ENCODE data around the gene ATP10A.

DNA sequence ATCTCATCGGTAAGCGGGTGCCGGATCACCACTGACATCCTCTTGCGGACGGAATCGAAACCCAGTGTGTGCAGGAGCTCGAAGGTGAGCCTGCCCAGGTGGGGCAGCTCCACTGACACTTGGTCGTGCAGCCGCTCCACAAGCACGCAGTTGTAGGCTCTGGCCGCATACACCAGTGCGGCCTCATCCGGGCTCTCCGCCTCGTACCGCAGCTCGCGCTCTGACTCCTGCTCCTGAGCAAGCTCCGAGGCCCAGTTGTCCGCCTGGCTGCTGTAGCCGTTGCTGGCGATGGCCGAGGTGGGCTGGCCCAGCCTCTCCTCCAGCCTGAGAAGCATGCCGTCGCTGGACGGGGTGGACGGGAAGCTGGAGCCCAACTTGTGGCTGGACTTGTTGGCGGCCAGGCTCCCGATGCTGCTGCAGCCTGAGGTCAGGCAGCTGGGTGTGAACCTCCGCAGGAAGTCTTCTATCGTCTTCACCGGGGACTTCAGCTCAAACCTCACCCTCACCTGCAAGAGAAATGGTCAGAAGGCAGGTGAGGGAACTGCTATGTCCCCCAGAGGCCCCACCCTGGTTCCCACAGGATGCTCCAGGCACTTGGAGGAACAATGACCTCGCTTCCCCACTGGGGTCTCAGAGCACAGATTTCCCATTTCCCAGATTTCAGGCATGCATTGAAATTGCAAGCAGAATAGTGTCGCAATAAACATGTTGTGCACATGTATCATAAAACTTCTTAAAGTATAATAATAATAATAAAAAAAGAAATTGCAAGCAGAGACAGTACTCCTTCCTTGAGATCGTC is 149.2 kb downstream of the ATP10A start:
- TF ChIP-seq, protein P1, sequence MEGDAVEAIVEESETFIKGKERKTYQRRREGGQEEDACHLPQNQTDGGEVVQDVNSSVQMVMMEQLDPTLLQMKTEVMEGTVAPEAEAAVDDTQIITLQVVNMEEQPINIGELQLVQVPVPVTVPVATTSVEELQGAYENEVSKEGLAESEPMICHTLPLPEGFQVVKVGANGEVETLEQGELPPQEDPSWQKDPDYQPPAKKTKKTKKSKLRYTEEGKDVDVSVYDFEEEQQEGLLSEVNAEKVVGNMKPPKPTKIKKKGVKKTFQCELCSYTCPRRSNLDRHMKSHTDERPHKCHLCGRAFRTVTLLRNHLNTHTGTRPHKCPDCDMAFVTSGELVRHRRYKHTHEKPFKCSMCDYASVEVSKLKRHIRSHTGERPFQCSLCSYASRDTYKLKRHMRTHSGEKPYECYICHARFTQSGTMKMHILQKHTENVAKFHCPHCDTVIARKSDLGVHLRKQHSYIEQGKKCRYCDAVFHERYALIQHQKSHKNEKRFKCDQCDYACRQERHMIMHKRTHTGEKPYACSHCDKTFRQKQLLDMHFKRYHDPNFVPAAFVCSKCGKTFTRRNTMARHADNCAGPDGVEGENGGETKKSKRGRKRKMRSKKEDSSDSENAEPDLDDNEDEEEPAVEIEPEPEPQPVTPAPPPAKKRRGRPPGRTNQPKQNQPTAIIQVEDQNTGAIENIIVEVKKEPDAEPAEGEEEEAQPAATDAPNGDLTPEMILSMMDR (IDR thresholded peaks at IDR 0.05) = no peak
- no peak for TF ChIP-seq POLR2A (IDR thresholded peaks at IDR 0.05)
